OCI-LY1 (cell line): Measurements from ENCODE around the gene BTN3A1.

Experiments used
- H2AFZ ChIP-seq: fragments of 200-600 bp; sonication (generic), shearing (Covaris generic); 2 replicates; pipeline ENCODE4 v1.6.0; 2014; ENCODE audit warnings: antibody characterized with exemption, mild to moderate bottlenecking, low read length
- H3F3A ChIP-seq: fragments of 200-600 bp; sonication (generic), shearing (Covaris generic); 2 replicates; pipeline ENCODE4 v1.6.0; 2014; ENCODE audit warnings: mild to moderate bottlenecking, antibody characterized with exemption, low read length, moderate library complexity; ENCODE audit not compliant: insufficient read depth
- H3K27ac ChIP-seq: fragments of 200-600 bp; sonication (generic); 2 replicates; pipeline ENCODE4 v1.5.1; 2014; ENCODE audit warnings: low read length, mixed run types, mild to moderate bottlenecking, low read depth; ENCODE audit not compliant: poor library complexity, severe bottlenecking
- H3K27me3 ChIP-seq: fragments of 200-600 bp; sonication (generic); 2 replicates; pipeline ENCODE4 v1.6.0; 2014; ENCODE audit warnings: antibody characterized with exemption, mild to moderate bottlenecking, low read length, moderate library complexity; ENCODE audit not compliant: insufficient read depth
- H3K36me3 ChIP-seq: fragments of 200-600 bp; sonication (generic); 2 replicates; pipeline ENCODE4 v1.6.1; 2014; ENCODE audit warnings: mild to moderate bottlenecking, antibody characterized with exemption, low read length, moderate library complexity, mixed read lengths; ENCODE audit not compliant: insufficient read depth
- H3K4me1 ChIP-seq: fragments of 200-600 bp; sonication (generic); 2 replicates; pipeline ENCODE4 v1.5.1; 2014; ENCODE audit warnings: mild to moderate bottlenecking, low read length, moderate library complexity; ENCODE audit not compliant: insufficient read depth, severe bottlenecking
- H3K4me2 ChIP-seq: fragments of 200-600 bp; sonication (generic), shearing (Covaris generic); 2 replicates; pipeline ENCODE4 v1.6.1; 2014; ENCODE audit warnings: low read length
- H3K4me3 ChIP-seq: fragments of 200-600 bp; sonication (generic); 2 replicates; pipeline ENCODE4 v1.5.1; 2014; ENCODE audit warnings: low read length, low read depth, mild to moderate bottlenecking, mixed read lengths; ENCODE audit not compliant: poor library complexity, severe bottlenecking
- H3K79me2 ChIP-seq: fragments of 200-600 bp; shearing (Covaris generic); 2 replicates; pipeline ENCODE4 v1.6.1; 2016; ENCODE audit warnings: mixed run types, low read length, mixed read lengths; ENCODE audit not compliant: insufficient read depth
- H3K9ac ChIP-seq: fragments of 200-600 bp; sonication (generic), shearing (Covaris generic); 2 replicates; pipeline ENCODE4 v1.6.1; 2014; ENCODE audit warnings: mild to moderate bottlenecking, low read length, mixed read lengths
- H3K9me2 ChIP-seq: fragments of 200-600 bp; sonication (generic), shearing (Covaris generic); 2 replicates; pipeline ENCODE4 v1.6.1; 2014; ENCODE audit warnings: low read depth, mild to moderate bottlenecking, low read length, mixed read lengths
- H3K9me3 ChIP-seq: fragments of 200-600 bp; shearing (Covaris generic); 2 replicates; pipeline ENCODE4 v1.6.1; 2014; ENCODE audit warnings: low read length, mixed read lengths
- H4K20me1 ChIP-seq: fragments of 200-600 bp; sonication (generic), shearing (Covaris generic); 2 replicates; pipeline ENCODE4 v1.6.0; 2016; ENCODE audit warnings: mild to moderate bottlenecking, low read length; ENCODE audit not compliant: insufficient read depth
- CTCF ChIP-seq: fragments of 200-600 bp; sonication (generic), shearing (Covaris generic); IDR thresholded peaks from 2 replicates; pipeline ENCODE4 v1.5.1; 2017; ENCODE audit warnings: mild to moderate bottlenecking, antibody characterized with exemption, low read length, moderate library complexity, mixed read lengths
- EZH2 ChIP-seq: fragments of 200-600 bp; sonication (generic), shearing (Covaris generic); IDR thresholded peaks from 2 replicates; pipeline ENCODE4 v1.8.0; 2017; ENCODE audit warnings: borderline replicate concordance, mixed run types, mild to moderate bottlenecking, antibody characterized with exemption, low read length, moderate library complexity, mixed read lengths

Gene BTN3A1

GRCh38 chr6:26388014-26388413 is 14.1 kb upstream of the BTN3A1 start:
- TF ChIP-seq CTCF (no peak), EZH2 (no peak)
- H3K4me2 ChIP-seq, result no peak overlapping the region
- no peak overlapping the region for H3K4me3 ChIP-seq

GRCh38 chr6:26388441-26388840 is 13.6 kb upstream of the BTN3A1 start:
- TF ChIP-seq EZH2, result no peak
- Histone ChIP-seq H3K4me1 (no peaks in the 10 kb centered on the region), H3K9me2 (no peaks in the 10 kb centered on the region), H3K4me3 (no peak overlapping the region), H3K9me3 (no peaks in the 10 kb centered on the region), H3K27me3 (no peaks in the 10 kb centered on the region), H3K79me2 (no peaks in the 10 kb centered on the region), H3K9ac (no peak overlapping the region), H3K36me3 (no peaks in the 10 kb centered on the region), H3K4me2 (no peak overlapping the region), H2AFZ (no peak overlapping the region), H4K20me1 (no peaks in the 10 kb centered on the region), H3K27ac (no peak overlapping the region), H3F3A (no peaks in the 10 kb centered on the region)

More at GRCh38 chr6:26388014-26388413, 14.1 kb upstream of the BTN3A1 start:
- no peaks in the 10 kb centered on the region for H4K20me1 ChIP-seq
- no peak overlapping the region for H3K27ac ChIP-seq
- no peaks in the 10 kb centered on the region for H3K79me2 ChIP-seq
- H3K36me3 ChIP-seq, result no peaks in the 10 kb centered on the region
- H2AFZ ChIP-seq, result no peak overlapping the region
- H3K9ac ChIP-seq, result no peak overlapping the region
- no peaks in the 10 kb centered on the region for H3K4me1 ChIP-seq
- H3F3A ChIP-seq, result no peaks in the 10 kb centered on the region
- no peaks in the 10 kb centered on the region for H3K9me3 ChIP-seq
- no peaks in the 10 kb centered on the region for H3K27me3 ChIP-seq
- H3K9me2 ChIP-seq, result no peaks in the 10 kb centered on the region

- H3K79me2 ChIP-seq, result no peaks in the 10 kb centered on the region
- H3K4me2 ChIP-seq, result no peak overlapping the region
- no peaks in the 10 kb centered on the region for H4K20me1 ChIP-seq
- no peak overlapping the region for H2AFZ ChIP-seq
- H3K9me2 ChIP-seq, result no peaks in the 10 kb centered on the region
- no peaks in the 10 kb centered on the region for H3F3A ChIP-seq
- no peak for TF ChIP-seq EZH2
- no peak for TF ChIP-seq CTCF
- H3K27ac ChIP-seq, result no peak overlapping the region
- H3K9ac ChIP-seq, result no peak overlapping the region
- no peaks in the 10 kb centered on the region for H3K4me1 ChIP-seq
- no peaks in the 10 kb centered on the region for H3K27me3 ChIP-seq
- no peak overlapping the region for H3K4me3 ChIP-seq
- no peaks in the 10 kb centered on the region for H3K9me3 ChIP-seq
- H3K36me3 ChIP-seq, result no peaks in the 10 kb centered on the region
Measured at GRCh38 chr6:26389349-26389894, 12.7 kb upstream of the BTN3A1 start.

GRCh38 chr6:26390531-26390930 is 11.5 kb upstream of the BTN3A1 start:
- Histone ChIP-seq H3F3A (no peaks in the 10 kb centered on the region), H3K36me3 (no peaks in the 10 kb centered on the region), H4K20me1 (no peaks in the 10 kb centered on the region), H3K27ac (no peak overlapping the region), H3K27me3 (no peaks in the 10 kb centered on the region), H3K4me3 (no peak overlapping the region), H3K4me2 (no peak overlapping the region), H3K9me2 (no peaks in the 10 kb centered on the region), H3K79me2 (no peaks in the 10 kb centered on the region), H2AFZ (no peak overlapping the region), H3K4me1 (no peaks in the 10 kb centered on the region), H3K9me3 (no peaks in the 10 kb centered on the region), H3K9ac (no peak overlapping the region)
- TF ChIP-seq CTCF (no peak), EZH2 (no peak)
